ENCODE measurements around the gene DNAH6.

Gene DNAH6

GRCh38 chr2:84687498-84688149, 171.3 kb downstream of the DNAH6 start:
- no peak for ATAC-seq (replicated peaks; ENCODE audit: extremely low read depth, poor library complexity, severe bottlenecking)
- Mint-ChIP-seq H3K9me3 (peaks cover under 1% of the 10 kb centered on the region), H3K27me3 (no peaks in the 10 kb centered on the region), H3K36me3 (ENCODE audit: insufficient read depth) (no peaks in the 10 kb centered on the region), H3K4me1 (peaks cover 10% of the 10 kb centered on the region), H3K4me3 (no peak overlapping the region), H3K27ac (ENCODE audit: low read depth) (no peak overlapping the region)
- DNase-seq (ENCODE audit: low spot score in 2 of 2): no peak

- Mint-ChIP-seq H3K36me3 (ENCODE audit: insufficient read depth) (no peaks in the 10 kb centered on the region), H3K4me3 (no peak overlapping the region), H3K4me1 (peaks cover 30% of the 10 kb centered on the region), H3K27me3 (no peaks in the 10 kb centered on the region), H3K9me3 (peaks cover 7% of the 10 kb centered on the region), H3K27ac (ENCODE audit: low read depth) (no peak overlapping the region)
- DNase-seq (ENCODE audit: low spot score in 2 of 2) (no peak), ATAC-seq (replicated peaks; ENCODE audit: extremely low read depth, poor library complexity, severe bottlenecking) (no peak)
Observed at GRCh38 chr2:84690225-84690624, 173.9 kb downstream of the DNAH6 start.

- Mint-ChIP-seq H3K9me3 (peaks cover 7% of the 10 kb centered on the region), H3K27ac (ENCODE audit: low read depth) (peak overlapping the region; percentile 75), H3K36me3 (ENCODE audit: insufficient read depth) (no peaks in the 10 kb centered on the region), H3K27me3 (no peaks in the 10 kb centered on the region), H3K4me3 (peak overlapping the region; percentile 32), H3K4me1 (peaks cover 25% of the 10 kb centered on the region)
- ATAC-seq (replicated peaks; ENCODE audit: extremely low read depth, poor library complexity, severe bottlenecking): peak; percentile 82
- DNase-seq (ENCODE audit: low spot score in 2 of 2): peak in 1 of 2 donors; percentile 20
Observed at GRCh38 chr2:84694088-84694622, 177.9 kb downstream of the DNAH6 start.

GRCh38 chr2:84697895-84698294, 181.6 kb downstream of the DNAH6 start:
- DNase-seq (ENCODE audit: low spot score in 2 of 2) (no peak), ATAC-seq (replicated peaks; ENCODE audit: extremely low read depth, poor library complexity, severe bottlenecking) (no peak)
- H3K36me3 Mint-ChIP-seq (ENCODE audit: insufficient read depth): no peaks in the 10 kb centered on the region
- no peak overlapping the region for H3K4me3 Mint-ChIP-seq
- H3K27me3 Mint-ChIP-seq: no peaks in the 10 kb centered on the region
- peaks cover 16% of the 10 kb centered on the region for H3K4me1 Mint-ChIP-seq
- H3K9me3 Mint-ChIP-seq: peaks cover 4% of the 10 kb centered on the region
- H3K27ac Mint-ChIP-seq (ENCODE audit: low read depth): no peak overlapping the region

GRCh38 chr2:84700006-84700405, 183.7 kb downstream of the DNAH6 start:
- Mint-ChIP-seq H3K9me3 (no peaks in the 10 kb centered on the region), H3K4me3 (no peak overlapping the region), H3K27ac (ENCODE audit: low read depth) (no peak overlapping the region), H3K4me1 (no peaks in the 10 kb centered on the region), H3K27me3 (no peaks in the 10 kb centered on the region), H3K36me3 (ENCODE audit: insufficient read depth) (no peaks in the 10 kb centered on the region)
- ATAC-seq (replicated peaks; ENCODE audit: extremely low read depth, poor library complexity, severe bottlenecking) (no peak), DNase-seq (ENCODE audit: low spot score in 2 of 2) (no peak)

- ATAC-seq (replicated peaks; ENCODE audit: extremely low read depth, poor library complexity, severe bottlenecking): no peak
- no peaks in the 10 kb centered on the region for H3K36me3 Mint-ChIP-seq (ENCODE audit: insufficient read depth)
- no peaks in the 10 kb centered on the region for H3K4me1 Mint-ChIP-seq
- no peaks in the 10 kb centered on the region for H3K9me3 Mint-ChIP-seq
- DNase-seq (ENCODE audit: low spot score in 2 of 2): no peak
- H3K27me3 Mint-ChIP-seq: no peaks in the 10 kb centered on the region
- H3K4me3 Mint-ChIP-seq: no peak overlapping the region
- H3K27ac Mint-ChIP-seq (ENCODE audit: low read depth): no peak overlapping the region
Observed at GRCh38 chr2:84701880-84702279, 185.6 kb downstream of the DNAH6 start.

- no peak overlapping the region for H3K27ac Mint-ChIP-seq (ENCODE audit: low read depth)
- H3K36me3 Mint-ChIP-seq (ENCODE audit: insufficient read depth): no peaks in the 10 kb centered on the region
- H3K9me3 Mint-ChIP-seq: no peaks in the 10 kb centered on the region
- H3K4me1 Mint-ChIP-seq: no peaks in the 10 kb centered on the region
- no peak overlapping the region for H3K4me3 Mint-ChIP-seq
- H3K27me3 Mint-ChIP-seq: no peaks in the 10 kb centered on the region
- ATAC-seq (replicated peaks; ENCODE audit: extremely low read depth, poor library complexity, severe bottlenecking): no peak
- DNase-seq (ENCODE audit: low spot score in 2 of 2): no peak
Observed at GRCh38 chr2:84702941-84703340, 186.6 kb downstream of the DNAH6 start.

- no peak for DNase-seq (ENCODE audit: low spot score in 2 of 2)
- Mint-ChIP-seq H3K36me3 (ENCODE audit: insufficient read depth) (no peaks in the 10 kb centered on the region), H3K27ac (ENCODE audit: low read depth) (no peak overlapping the region), H3K27me3 (no peaks in the 10 kb centered on the region), H3K4me1 (peaks cover 5% of the 10 kb centered on the region), H3K4me3 (no peak overlapping the region), H3K9me3 (no peaks in the 10 kb centered on the region)
- no peak for ATAC-seq (replicated peaks; ENCODE audit: extremely low read depth, poor library complexity, severe bottlenecking)
Observed at GRCh38 chr2:84703831-84704230, 187.5 kb downstream of the DNAH6 start.

GRCh38 chr2:84704505-84705244, 188.4 kb downstream of the DNAH6 start:
- ATAC-seq (replicated peaks; ENCODE audit: extremely low read depth, poor library complexity, severe bottlenecking): no peak
- Mint-ChIP-seq H3K27me3 (no peaks in the 10 kb centered on the region), H3K9me3 (no peaks in the 10 kb centered on the region), H3K36me3 (ENCODE audit: insufficient read depth) (no peaks in the 10 kb centered on the region), H3K27ac (ENCODE audit: low read depth) (no peak overlapping the region), H3K4me3 (no peak overlapping the region), H3K4me1 (peaks cover 13% of the 10 kb centered on the region)
- DNase-seq (ENCODE audit: low spot score in 2 of 2): no peak

GRCh38 chr2:84705858-84706257, 189.6 kb downstream of the DNAH6 start:
- Mint-ChIP-seq H3K27ac (ENCODE audit: low read depth) (no peak overlapping the region), H3K36me3 (ENCODE audit: insufficient read depth) (no peaks in the 10 kb centered on the region)
- no peak for ATAC-seq (replicated peaks; ENCODE audit: extremely low read depth, poor library complexity, severe bottlenecking)

GRCh38 chr2:84708442-84708841, 192.1 kb downstream of the DNAH6 start:
- H3K9me3 Mint-ChIP-seq: no peaks in the 10 kb centered on the region
- DNase-seq (ENCODE audit: low spot score in 2 of 2) (no peak), ATAC-seq (replicated peaks; ENCODE audit: extremely low read depth, poor library complexity, severe bottlenecking) (no peak)
- no peaks in the 10 kb centered on the region for H3K36me3 Mint-ChIP-seq (ENCODE audit: insufficient read depth)
- H3K4me3 Mint-ChIP-seq: no peak overlapping the region
- no peaks in the 10 kb centered on the region for H3K27me3 Mint-ChIP-seq
- H3K4me1 Mint-ChIP-seq: peaks cover 15% of the 10 kb centered on the region
- no peak overlapping the region for H3K27ac Mint-ChIP-seq (ENCODE audit: low read depth)

More at GRCh38 chr2:84705858-84706257, 189.6 kb downstream of the DNAH6 start:
- no peaks in the 10 kb centered on the region for H3K27me3 Mint-ChIP-seq
- peaks cover 15% of the 10 kb centered on the region for H3K4me1 Mint-ChIP-seq
- H3K9me3 Mint-ChIP-seq: no peaks in the 10 kb centered on the region
- H3K4me3 Mint-ChIP-seq: no peak overlapping the region
- no peak for DNase-seq (ENCODE audit: low spot score in 2 of 2)

GRCh38 chr2:84711651-84712050, 195.4 kb downstream of the DNAH6 start:
- Mint-ChIP-seq H3K9me3 (no peaks in the 10 kb centered on the region), H3K27me3 (no peaks in the 10 kb centered on the region), H3K27ac (ENCODE audit: low read depth) (no peak overlapping the region), H3K36me3 (ENCODE audit: insufficient read depth) (no peaks in the 10 kb centered on the region), H3K4me1 (peaks cover 15% of the 10 kb centered on the region), H3K4me3 (no peak overlapping the region)
- no peak for DNase-seq (ENCODE audit: low spot score in 2 of 2)
- ATAC-seq (replicated peaks; ENCODE audit: extremely low read depth, poor library complexity, severe bottlenecking): no peak

- H3K9me3 Mint-ChIP-seq: no peaks in the 10 kb centered on the region
- no peak overlapping the region for H3K4me3 Mint-ChIP-seq
- ATAC-seq (replicated peaks; ENCODE audit: extremely low read depth, poor library complexity, severe bottlenecking) (no peak), DNase-seq (ENCODE audit: low spot score in 2 of 2) (no peak)
- H3K36me3 Mint-ChIP-seq (ENCODE audit: insufficient read depth): no peaks in the 10 kb centered on the region
- peaks cover 26% of the 10 kb centered on the region for H3K4me1 Mint-ChIP-seq
- no peaks in the 10 kb centered on the region for H3K27me3 Mint-ChIP-seq
- H3K27ac Mint-ChIP-seq (ENCODE audit: low read depth): no peak overlapping the region
Observed at GRCh38 chr2:84713441-84713840, 197.1 kb downstream of the DNAH6 start.

Measured in central memory CD8-positive, alpha-beta T cell (primary cell).